Body of pancreas (tissue), 4 donors: Measurements from ENCODE around the gene C11orf68. TPM values are rescaled to one million over a fixed set of nuclear protein-coding genes. Genes with fewer than 3 reads are reported as not detected.

Source experiments
- ATAC-seq: fragments of 150-250 bp; one replicate; pipeline ENCODE4 v1.9.1; 2016
- DNase-seq, 4 donors: peaks; one replicate each; pipeline ENCODE4 v3.0.0-alpha.2; 2019
- H3K27ac ChIP-seq, 4 donors: fragments of 200-600 bp; sonication (generic); 1 replicate in 3 of 4; 2 replicates in 1 of 4; pipeline versions ENCODE4 v1.5.1 to v1.6.1; 2016 to 2019; ENCODE audit warnings: mild to moderate bottlenecking in 1 of 4, mixed read lengths in 1 of 4, moderate library complexity in 1 of 4
- H3K27me3 ChIP-seq, 2 donors: fragments of 200-600 bp; sonication (generic); one replicate each; pipeline ENCODE4 v1.6.0; 2016; ENCODE audit warnings: mild to moderate bottlenecking in 1 of 2
- H3K36me3 ChIP-seq, 2 donors: fragments of 200-600 bp; sonication (generic); replicated peaks in 1 of 2; 2 replicates each; pipeline ENCODE4 v1.5.1; 2016; ENCODE audit warnings: low read depth in 2 of 2; ENCODE audit not compliant: insufficient read depth in 1 of 2
- H3K4me1 ChIP-seq: fragments of 200-600 bp; sonication (generic); one replicate; pipeline ENCODE4 v1.6.0; 2016
- H3K4me3 ChIP-seq, 2 donors: fragments of 200-600 bp; sonication (generic); 1 replicate in 1 of 2; 2 replicates in 1 of 2; pipeline ENCODE4 v1.5.1; 2016 to 2019
- H3K9me3 ChIP-seq, 3 donors: fragments of 200-600 bp; sonication (generic); 1 replicate in 2 of 3; 2 replicates in 1 of 3; pipeline ENCODE4 v1.5.1; 2016
- POLR2A ChIP-seq, 3 donors: fragments of 450-650 bp; IDR thresholded peaks; one replicate each; pipeline ENCODE4 v1.6.1; 2016; ENCODE audit warnings: antibody characterized with exemption in 3 of 3, mild to moderate bottlenecking in 2 of 3
- WGBS, 2 donors: methylation state at CpG; one replicate each; pipeline ENCODE4 v1.1.5; 2017; 5-methylcytosine and 5-hydroxymethylcytosine counted together
- intact Hi-C: fragments of 100-400 bp; cut with DNase I; formaldehyde crosslinking; loops from one replicate; pipeline ENCODE4 v1.15.1; 2023
- total RNA-seq, 2 donors: library from RNA; depleted of rRNA; stranded (reverse); fragments of >200 nt; gene quantifications; one replicate each; pipeline ENCODE4 v1.1.0, GENCODE V29; 2016
- TF ChIP-seq, protein P1 (sequence below), 7 experiments: fragments of 450-650 bp in 4 of 7; fragments of 200-600 bp in 3 of 7; sonication (generic) in 3 of 7; IDR thresholded peaks; one replicate each; pipeline ENCODE4 v1.5.1; 2016 to 2019; ENCODE audit warnings: antibody characterized with exemption in 7 of 7

C11orf68 gene
- total RNA-seq, 2 donors from 2014 or later, result 10.4 to 17.8 TPM

DNA sequence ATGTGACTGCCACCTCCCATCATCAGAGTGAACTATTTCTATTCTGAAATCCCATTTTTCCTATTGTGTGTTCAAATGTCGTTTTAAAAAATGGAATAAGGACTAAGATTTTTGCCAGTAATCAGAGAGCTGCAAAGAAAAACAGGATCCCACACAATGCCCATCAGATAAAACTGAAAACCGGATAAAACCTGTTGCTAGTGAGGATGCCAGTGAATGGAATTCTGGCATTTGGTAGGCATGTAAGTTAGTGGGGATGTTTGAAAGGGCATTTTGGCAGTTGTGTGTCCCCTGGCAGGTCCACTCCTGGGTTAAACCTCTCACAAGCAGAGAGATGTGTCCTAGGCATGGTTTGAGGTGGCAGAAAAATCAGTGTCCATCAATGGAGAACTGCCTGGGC, 6.5 kb upstream of the C11orf68 start:
- H3K4me1 ChIP-seq, result peaks cover 8% of the 10 kb centered on the region
- TF ChIP-seq POLR2A (IDR thresholded peaks at IDR 0.05), result no peak
- TF ChIP-seq, protein P1, sequence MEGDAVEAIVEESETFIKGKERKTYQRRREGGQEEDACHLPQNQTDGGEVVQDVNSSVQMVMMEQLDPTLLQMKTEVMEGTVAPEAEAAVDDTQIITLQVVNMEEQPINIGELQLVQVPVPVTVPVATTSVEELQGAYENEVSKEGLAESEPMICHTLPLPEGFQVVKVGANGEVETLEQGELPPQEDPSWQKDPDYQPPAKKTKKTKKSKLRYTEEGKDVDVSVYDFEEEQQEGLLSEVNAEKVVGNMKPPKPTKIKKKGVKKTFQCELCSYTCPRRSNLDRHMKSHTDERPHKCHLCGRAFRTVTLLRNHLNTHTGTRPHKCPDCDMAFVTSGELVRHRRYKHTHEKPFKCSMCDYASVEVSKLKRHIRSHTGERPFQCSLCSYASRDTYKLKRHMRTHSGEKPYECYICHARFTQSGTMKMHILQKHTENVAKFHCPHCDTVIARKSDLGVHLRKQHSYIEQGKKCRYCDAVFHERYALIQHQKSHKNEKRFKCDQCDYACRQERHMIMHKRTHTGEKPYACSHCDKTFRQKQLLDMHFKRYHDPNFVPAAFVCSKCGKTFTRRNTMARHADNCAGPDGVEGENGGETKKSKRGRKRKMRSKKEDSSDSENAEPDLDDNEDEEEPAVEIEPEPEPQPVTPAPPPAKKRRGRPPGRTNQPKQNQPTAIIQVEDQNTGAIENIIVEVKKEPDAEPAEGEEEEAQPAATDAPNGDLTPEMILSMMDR (IDR thresholded peaks at IDR 0.05), result no peak
- ATAC-seq, result no peak

DNA sequence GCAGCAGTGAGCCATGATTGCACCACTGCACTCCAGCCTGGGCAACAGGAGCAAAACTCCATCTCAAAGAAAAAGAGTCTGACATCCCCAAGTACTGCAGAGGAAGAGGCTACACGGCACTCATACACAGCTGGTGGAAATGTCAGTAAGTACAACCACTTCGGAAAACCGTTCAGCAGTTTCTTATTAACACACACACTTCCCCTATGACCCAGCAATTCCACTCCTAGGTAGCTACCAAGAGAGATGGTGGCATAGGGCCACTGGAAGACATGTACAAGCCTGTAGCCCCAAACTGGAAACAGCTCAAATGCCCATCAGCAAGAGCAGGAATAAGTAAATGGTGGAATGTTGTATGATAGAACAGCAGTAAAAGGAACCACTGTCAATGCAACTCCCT, 3.7 kb upstream of the C11orf68 start:
- DNase-seq, result no peak
- ATAC-seq, result no peak
- Histone ChIP-seq H3K27me3 (no peaks in the 10 kb centered on the region), H3K4me3 (no peak overlapping the region), H3K4me1 (peaks cover 22% of the 10 kb centered on the region), H3K9me3 (no peaks in the 10 kb centered on the region), H3K36me3 (peaks cover 2 to 5% of the 10 kb centered on the region in 2 donors), H3K27ac (no peak overlapping the region)
- TF ChIP-seq POLR2A (IDR thresholded peaks at IDR 0.05), result no peak
- TF ChIP-seq, protein P1 (IDR thresholded peaks at IDR 0.05), result no peak
- intact Hi-C loops, result loop anchor here (5.0 kb wide), 1 partner anchor 35 kb away; no protein-coding TSS in a partner anchor
- WGBS, 2 donors, result 77 to 80% methylated on average over 3 of the region's 3 CpGs

More for the DNA sequence above, 6.5 kb upstream of the C11orf68 start:
- H3K9me3 ChIP-seq, result no peaks in the 10 kb centered on the region
- intact Hi-C loops, result no loop called here
- no peak for DNase-seq
- peaks cover 2 to 5% of the 10 kb centered on the region in 2 donors for H3K36me3 ChIP-seq
- H3K27ac ChIP-seq, result no peak overlapping the region
- no peak overlapping the region for H3K4me3 ChIP-seq
- 18 to 28% methylated on average over 2 of the region's 2 CpGs for WGBS, 2 donors
- H3K27me3 ChIP-seq, result no peaks in the 10 kb centered on the region

DNA sequence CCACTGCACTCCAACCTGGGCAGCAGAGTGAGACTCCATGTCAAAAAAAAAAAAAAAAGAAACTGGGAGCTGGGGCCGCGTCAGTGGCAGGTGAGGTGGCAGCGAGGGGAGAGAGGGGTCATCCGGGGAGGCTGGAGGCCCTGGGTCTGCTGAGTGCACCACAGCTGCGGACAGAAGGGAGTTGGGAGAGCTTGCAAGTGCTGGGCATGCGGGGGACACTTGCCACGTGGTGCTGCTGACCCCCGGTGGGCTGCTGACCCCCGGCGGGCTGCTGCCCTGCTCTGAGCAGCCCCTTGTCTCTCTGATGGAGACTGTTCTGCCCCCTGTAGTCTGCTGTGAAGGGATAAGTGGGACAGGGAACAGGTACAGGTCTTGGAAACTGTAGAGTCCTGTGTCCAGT, 3.0 kb upstream of the C11orf68 start:
- TF ChIP-seq, protein P1 (IDR thresholded peaks at IDR 0.05), result no peak
- no peak for TF ChIP-seq POLR2A (IDR thresholded peaks at IDR 0.05)
- Histone ChIP-seq H3K4me3 (no peak overlapping the region), H3K9me3 (no peaks in the 10 kb centered on the region), H3K27ac (no peak overlapping the region), H3K27me3 (no peaks in the 10 kb centered on the region), H3K4me1 (peaks cover 29% of the 10 kb centered on the region), H3K36me3 (peaks cover 2 to 5% of the 10 kb centered on the region in 2 donors)
- intact Hi-C loops, result loop anchor here (5.0 kb wide), 1 partner anchor 35 kb away; no protein-coding TSS in a partner anchor
- ATAC-seq (no peak), DNase-seq (no peak)
- WGBS, 2 donors, result 88 to 89% methylated on average over 10 of the region's 10 CpGs

- Histone ChIP-seq H3K27me3 (no peaks in the 10 kb centered on the region), H3K9me3 (no peaks in the 10 kb centered on the region), H3K4me3 (no peak overlapping the region), H3K4me1 (peaks cover 36% of the 10 kb centered on the region), H3K27ac (no peak overlapping the region), H3K36me3 (peaks cover 2 to 5% of the 10 kb centered on the region in 2 donors)
- intact Hi-C loops, result loop anchor here (5.0 kb wide), 1 partner anchor 36 kb away; no protein-coding TSS in a partner anchor
- TF ChIP-seq, protein P1 (IDR thresholded peaks at IDR 0.05), result no peak
- TF ChIP-seq POLR2A (IDR thresholded peaks at IDR 0.05), result no peak
- 73 to 96% methylated on average over 8 to 12 of the region's 12 CpGs for WGBS, 2 donors
- no peak for DNase-seq
- ATAC-seq, result no peak
Measured at GRCh38 chr11:65921033-65921555, 2.2 kb upstream of the C11orf68 start.

DNA sequence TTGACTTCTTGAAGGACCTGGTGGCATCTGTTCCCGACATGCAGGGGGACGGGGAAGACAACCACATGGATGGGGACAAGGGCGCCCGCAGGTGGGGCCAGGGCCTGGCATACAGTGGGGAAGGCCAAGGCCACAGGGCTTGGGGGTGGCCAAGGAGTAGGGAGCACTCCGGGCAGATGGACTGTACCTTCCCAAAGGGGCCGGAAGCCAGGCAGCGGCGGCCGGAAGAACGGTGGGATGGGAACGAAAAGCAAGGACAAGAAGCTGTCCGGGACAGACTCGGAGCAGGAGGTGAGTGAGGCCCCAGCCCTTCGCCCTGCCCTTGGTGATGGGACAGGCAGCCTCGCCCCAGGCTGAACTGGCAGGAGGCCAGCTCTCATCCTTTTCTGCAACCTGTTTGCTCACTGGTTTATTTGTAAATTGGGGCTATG, 1.5 kb upstream of the C11orf68 start:
- WGBS, 2 donors, result 55 to 60% methylated on average over 13 of the region's 15 CpGs
- H3K27ac ChIP-seq, result no peak overlapping the region
- TF ChIP-seq, protein P1 (IDR thresholded peaks at IDR 0.05), result no peak
- TF ChIP-seq POLR2A (IDR thresholded peaks at IDR 0.05), result no peak
- ATAC-seq, result no peak
- peaks cover 2 to 5% of the 10 kb centered on the region in 2 donors for H3K36me3 ChIP-seq
- H3K4me1 ChIP-seq, result peaks cover 44% of the 10 kb centered on the region
- peak overlapping the region; percentile 72 to 95 for H3K4me3 ChIP-seq
- intact Hi-C loops, result loop anchor here (5.0 kb wide), 1 partner anchor 37 kb away; no protein-coding TSS in a partner anchor
- H3K9me3 ChIP-seq, result no peaks in the 10 kb centered on the region
- no peak for DNase-seq
- H3K27me3 ChIP-seq, result no peaks in the 10 kb centered on the region
